HCT116 (cell line): ENCODE data around the gene ZNF628. TPM values are rescaled to one million over a fixed set of nuclear protein-coding genes. Genes with fewer than 3 reads are reported as not detected.

Experiments
- ATAC-seq: fragments of 200-7000 bp; cut with Tn5 transposase; 2 replicates; pipeline ENCODE4 v1.9.1; 2020; ENCODE audit warnings: mild to moderate bottlenecking, moderate library complexity
- BruUV-seq: library from RNA; stranded (reverse); fragments of 400-500 nt; replicated peaks from 2 replicates; lab custom pipeline; 2021; lab: Mats Ljungman, UMichigan
- CTCF ChIA-PET: fragments of 300-600 bp; sonication (Branson Sonifier 250); formaldehyde crosslinking; loops from one replicate; lab custom pipeline; 2021; ENCODE audit warnings: antibody characterized with exemption; lab: Charles Lee
- POLR2A ChIA-PET: fragments of 300-600, 350-600 bp; sonication (Branson Sonifier 250); formaldehyde crosslinking; loops from one replicate; lab custom pipeline; 2021; ENCODE audit warnings: antibody characterized with exemption; lab: Charles Lee
- RAD21 ChIA-PET, 2 experiments: fragments of 300-600 bp; sonication (Branson Sonifier 250); formaldehyde crosslinking; loops; one replicate each; lab custom pipeline; 2023; ENCODE audit warnings: low total read pairs in 2 of 2; ENCODE audit not compliant: uncharacterized antibody in 2 of 2, unreplicated experiment in 2 of 2, low non-redundant PET in 1 of 2; lab: Charles Lee
- DNase-seq: peaks from one replicate; pipeline ENCODE4 v3.0.0-alpha.2; 2010; ENCODE audit warnings: low read depth, low spot score
- H2AFZ ChIP-seq: fragments of 200-600 bp; shearing (Covaris generic), sonication (generic); 2 replicates; pipeline ENCODE4 v1.6.1; 2017; ENCODE audit warnings: low read depth, mixed run types, mixed read lengths, antibody characterized with exemption, low read length; ENCODE audit not compliant: poor library complexity, severe bottlenecking
- H3K27ac ChIP-seq: 2 replicates; pipeline ENCODE4 v1.5.1; 2012; ENCODE audit warnings: low read depth, low read length
- H3K27me3 ChIP-seq: fragments of 200-600 bp; sonication (generic); 2 replicates; pipeline ENCODE4 v1.6.1; 2016; ENCODE audit warnings: mixed run types, low read length, mixed read lengths; ENCODE audit not compliant: insufficient read depth
- H3K36me3 ChIP-seq, 2 experiments: fragments of 200-500 bp in 1 of 2; fragments of 200-600 bp in 1 of 2; sonication (Bioruptor generic) in 1 of 2; sonication (generic) in 1 of 2; 2 replicates each; pipeline versions ENCODE4 v1.5.1 to v1.6.1; 2014 to 2016; ENCODE audit warnings: low read length in 2 of 2, inconsistent platforms in 1 of 2, mixed read lengths in 1 of 2, mixed run types in 1 of 2; ENCODE audit not compliant: insufficient read depth in 2 of 2, control insufficient read depth in 1 of 2
- H3K4me1 ChIP-seq, 2 experiments: fragments of 200-600 bp in 1 of 2; sonication (generic) in 1 of 2; 2 replicates each; pipeline versions ENCODE4 v1.5.1 to v1.6.1; 2012 to 2017; ENCODE audit warnings: low read length in 2 of 2, inconsistent platforms in 1 of 2, mild to moderate bottlenecking in 1 of 2, mixed read lengths in 1 of 2, mixed run types in 1 of 2, moderate library complexity in 1 of 2; ENCODE audit not compliant: insufficient read depth in 2 of 2, control insufficient read depth in 1 of 2
- H3K4me2 ChIP-seq: fragments of 200-600 bp; sonication (generic); 2 replicates; pipeline ENCODE4 v1.6.1; 2017; ENCODE audit warnings: mixed run types, low read length, mixed read lengths
- H3K4me3 ChIP-seq, 2 experiments: fragments of 200-600 bp in 1 of 2; sonication (generic) in 1 of 2; replicated peaks in 1 of 2; 2 replicates each; pipeline ENCODE4 v1.5.1; 2011 to 2016; ENCODE audit warnings: low read length in 2 of 2, control low read depth in 1 of 2, low read depth in 1 of 2, mild to moderate bottlenecking in 1 of 2, mixed read lengths in 1 of 2, mixed run types in 1 of 2
- H3K79me2 ChIP-seq: fragments of 200-600 bp; sonication (generic); 2 replicates; pipeline ENCODE4 v1.6.1; 2017; ENCODE audit warnings: mild to moderate bottlenecking, mixed run types, low read length, moderate library complexity, mixed read lengths; ENCODE audit not compliant: insufficient read depth
- H3K9ac ChIP-seq: fragments of 200-600 bp; sonication (generic); 2 replicates; pipeline ENCODE4 v1.6.1; 2016; ENCODE audit warnings: low read length, mixed read lengths
- H3K9me2 ChIP-seq: fragments of 200-600 bp; sonication (generic), shearing (Covaris generic); 2 replicates; pipeline ENCODE4 v1.6.1; 2017; ENCODE audit warnings: mixed run types, mild to moderate bottlenecking, moderate library complexity; ENCODE audit not compliant: insufficient read depth
- H3K9me3 ChIP-seq, 2 experiments: fragments of 200-500 bp in 1 of 2; fragments of 200-600 bp in 1 of 2; sonication (Bioruptor generic) in 1 of 2; sonication (generic) in 1 of 2; 2 replicates each; pipeline ENCODE4 v1.6.1; 2014 to 2017; ENCODE audit warnings: low read length in 2 of 2, mixed read lengths in 2 of 2, inconsistent platforms in 1 of 2, low read depth in 1 of 2, mild to moderate bottlenecking in 1 of 2, mixed run types in 1 of 2, moderate library complexity in 1 of 2; ENCODE audit not compliant: control insufficient read depth in 1 of 2, insufficient read depth in 1 of 2
- H4K20me1 ChIP-seq: fragments of 200-600 bp; sonication (generic), shearing (Covaris generic); 2 replicates; pipeline ENCODE4 v1.6.1; 2017; ENCODE audit warnings: mixed run types, mild to moderate bottlenecking, moderate library complexity; ENCODE audit not compliant: insufficient read depth
- CBX3 ChIP-seq: IDR thresholded peaks from 2 replicates; pipeline ENCODE4 v1.6.1; 2012; ENCODE audit warnings: low read depth
- CEBPB ChIP-seq: IDR thresholded peaks from 2 replicates; pipeline ENCODE4 v1.6.1; 2012; ENCODE audit warnings: low read depth
- ELF1 ChIP-seq: IDR thresholded peaks from 2 replicates; pipeline ENCODE4 v1.6.1; 2012; ENCODE audit warnings: low read depth, borderline replicate concordance
- EZH2 ChIP-seq: fragments of 200-600 bp; sonication (generic); IDR thresholded peaks from 2 replicates; pipeline ENCODE4 v1.6.1; 2017; ENCODE audit warnings: antibody characterized with exemption, mixed run types
- FOSL1 ChIP-seq: IDR thresholded peaks from 2 replicates; pipeline ENCODE4 v1.6.1; 2012; ENCODE audit warnings: low read depth
- JUND ChIP-seq: IDR thresholded peaks from 2 replicates; pipeline ENCODE4 v1.6.1; 2012
- POLR2A ChIP-seq: IDR thresholded peaks from 2 replicates; pipeline ENCODE4 v1.7.0; 2011; ENCODE audit warnings: borderline replicate concordance; ENCODE audit not compliant: insufficient read depth, insufficient read length; ENCODE audit errors: extremely low read depth
- RAD21 ChIP-seq: IDR thresholded peaks from 2 replicates; pipeline ENCODE4 v1.6.1; 2012; ENCODE audit warnings: low read depth, mild to moderate bottlenecking
- REST ChIP-seq: IDR thresholded peaks from 2 replicates; pipeline ENCODE4 v1.6.1; 2012; ENCODE audit warnings: low read depth
- SIN3A ChIP-seq: IDR thresholded peaks from 2 replicates; pipeline ENCODE4 v1.6.1; 2012; ENCODE audit warnings: low read depth
- SP1 ChIP-seq: IDR thresholded peaks from 2 replicates; pipeline ENCODE4 v1.6.1; 2012; ENCODE audit warnings: low read depth
- SRF ChIP-seq: IDR thresholded peaks from 2 replicates; pipeline ENCODE4 v1.6.1; 2012; ENCODE audit warnings: low read depth
- TCF7L2 ChIP-seq: IDR thresholded peaks from 2 replicates; pipeline ENCODE4 v1.7.0; 2011; ENCODE audit warnings: borderline replicate concordance, inconsistent platforms; ENCODE audit not compliant: insufficient read depth, insufficient read length; ENCODE audit errors: extremely low read depth
- ZFX ChIP-seq: fragments of 450-650 bp; IDR thresholded peaks from 2 replicates; pipeline ENCODE4 v1.6.1; 2017
- intact Hi-C: fragments of 100-400 bp; cut with micrococcal nuclease; formaldehyde crosslinking; loops from 2 replicates; pipeline ENCODE4 v1.10.0; 2022
- total RNA-seq: library from RNA; stranded (reverse); gene quantifications from one replicate; pipeline ENCODE4 v1.2.1, GENCODE V29; 2021; ENCODE audit not compliant: unreplicated experiment
- TF ChIP-seq, protein P1 (sequence below): IDR thresholded peaks from 2 replicates; pipeline ENCODE4 v1.6.1; 2011; ENCODE audit warnings: mild to moderate bottlenecking, low read length, moderate library complexity; ENCODE audit not compliant: insufficient replicate concordance; ENCODE audit errors: extremely low read depth

ZNF628 gene
- total RNA-seq, 1 experiment from 2014 or later, result 14.9 TPM

- TF ChIP-seq, protein P1, sequence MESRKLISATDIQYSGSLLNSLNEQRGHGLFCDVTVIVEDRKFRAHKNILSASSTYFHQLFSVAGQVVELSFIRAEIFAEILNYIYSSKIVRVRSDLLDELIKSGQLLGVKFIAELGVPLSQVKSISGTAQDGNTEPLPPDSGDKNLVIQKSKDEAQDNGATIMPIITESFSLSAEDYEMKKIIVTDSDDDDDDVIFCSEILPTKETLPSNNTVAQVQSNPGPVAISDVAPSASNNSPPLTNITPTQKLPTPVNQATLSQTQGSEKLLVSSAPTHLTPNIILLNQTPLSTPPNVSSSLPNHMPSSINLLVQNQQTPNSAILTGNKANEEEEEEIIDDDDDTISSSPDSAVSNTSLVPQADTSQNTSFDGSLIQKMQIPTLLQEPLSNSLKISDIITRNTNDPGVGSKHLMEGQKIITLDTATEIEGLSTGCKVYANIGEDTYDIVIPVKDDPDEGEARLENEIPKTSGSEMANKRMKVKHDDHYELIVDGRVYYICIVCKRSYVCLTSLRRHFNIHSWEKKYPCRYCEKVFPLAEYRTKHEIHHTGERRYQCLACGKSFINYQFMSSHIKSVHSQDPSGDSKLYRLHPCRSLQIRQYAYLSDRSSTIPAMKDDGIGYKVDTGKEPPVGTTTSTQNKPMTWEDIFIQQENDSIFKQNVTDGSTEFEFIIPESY, result no peak
- no peak for TF ChIP-seq FOSL1
- no peak for TF ChIP-seq EZH2
Measured at GRCh38 chr19:55434356-55434919, 42.0 kb upstream of the ZNF628 start (continued).

GRCh38 chr19:55435020-55435419 is 41.4 kb upstream of the ZNF628 start:
- no TSS peak for BruUV-seq
- H3K9me2 ChIP-seq, result no peaks in the 10 kb centered on the region
- no peak overlapping the region for H3K4me3 ChIP-seq
- H2AFZ ChIP-seq, result no peak overlapping the region
- ATAC-seq (no peak), DNase-seq (no peak)
- no peak overlapping the region for H3K9ac ChIP-seq
- peaks cover 0 to 6% of the 10 kb centered on the region in 2 experiments; a peak in 1 of 4 replicates for H3K4me1 ChIP-seq
- CTCF ChIA-PET, result no interaction called here
- no peak overlapping the region for H3K27ac ChIP-seq
- H3K79me2 ChIP-seq, result no peaks in the 10 kb centered on the region
- POLR2A ChIA-PET, result no interaction called here
- no peaks in the 10 kb centered on the region for H3K36me3 ChIP-seq
- no peaks in the 10 kb centered on the region for H3K9me3 ChIP-seq
- RAD21 ChIA-PET, result no interaction called here
- no peak overlapping the region for H3K4me2 ChIP-seq
- no peaks in the 10 kb centered on the region for H3K27me3 ChIP-seq
- TF ChIP-seq CEBPB (no peak), SRF (no peak), EZH2 (no peak), JUND (no peak), CBX3 (no peak), POLR2A (no peak), REST (no peak), ELF1 (no peak), TCF7L2 (no peak), SP1 (no peak), FOSL1 (no peak), SIN3A (no peak), RAD21 (no peak), ZFX (no peak)
- intact Hi-C loops, result no loop called here
- H4K20me1 ChIP-seq, result no peaks in the 10 kb centered on the region
